ENCODE results near the gene ATP5PO. TPM values are rescaled to one million over a fixed set of nuclear protein-coding genes. Genes with fewer than 3 reads are reported as not detected.

Gene ATP5PO
- total RNA-seq, 2 experiments from 2014 or later, result 167 TPM

GRCh38 chr21:33904041-33904440, 11.6 kb downstream of the ATP5PO start:
- POLR2A ChIA-PET, result no interaction called here
- Mint-ChIP-seq H3K27ac (peak overlapping the region; percentile 38), H3K27me3 (no peaks in the 10 kb centered on the region), H3K4me1 (peaks cover 9% of the 10 kb centered on the region), H3K9me3 (no peaks in the 10 kb centered on the region), H3K36me3 (peaks cover 34% of the 10 kb centered on the region), H3K4me3 (no peak overlapping the region)
- ATAC-seq (ENCODE audit: low read depth) (no peak), DNase-seq (no peak)

DNA sequence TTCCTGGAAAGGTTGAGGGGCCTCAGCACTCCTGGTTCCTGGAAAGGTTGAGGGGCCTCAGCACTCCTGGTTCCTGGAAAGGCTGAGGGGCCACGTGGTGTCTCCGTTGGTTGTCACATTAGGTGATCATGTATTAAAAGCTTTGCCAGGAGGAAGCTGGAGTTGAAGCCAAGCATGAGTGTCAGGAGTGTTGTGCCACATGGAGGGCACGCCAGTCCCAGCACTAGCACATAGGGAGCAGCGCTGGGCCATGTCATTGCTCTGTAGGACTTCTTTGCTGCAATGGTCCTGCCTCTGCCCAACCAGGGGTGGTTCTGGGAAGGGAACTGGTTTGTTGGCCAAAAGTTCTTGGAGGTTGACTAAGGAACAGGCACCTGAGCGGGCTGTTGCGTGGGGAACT, 13.3 kb downstream of the ATP5PO start:
- Mint-ChIP-seq H3K4me3 (no peak overlapping the region), H3K27ac (no peak overlapping the region), H3K36me3 (peaks cover 31% of the 10 kb centered on the region), H3K4me1 (peaks cover 9% of the 10 kb centered on the region), H3K27me3 (no peaks in the 10 kb centered on the region), H3K9me3 (no peaks in the 10 kb centered on the region)
- POLR2A ChIA-PET, result interaction anchor here (0.5 kb wide), 1 partner anchor 284 kb away, joined by 3 read pairs; no protein-coding TSS in a partner anchor
- ATAC-seq (ENCODE audit: low read depth) (no peak), DNase-seq (no peak)

DNA sequence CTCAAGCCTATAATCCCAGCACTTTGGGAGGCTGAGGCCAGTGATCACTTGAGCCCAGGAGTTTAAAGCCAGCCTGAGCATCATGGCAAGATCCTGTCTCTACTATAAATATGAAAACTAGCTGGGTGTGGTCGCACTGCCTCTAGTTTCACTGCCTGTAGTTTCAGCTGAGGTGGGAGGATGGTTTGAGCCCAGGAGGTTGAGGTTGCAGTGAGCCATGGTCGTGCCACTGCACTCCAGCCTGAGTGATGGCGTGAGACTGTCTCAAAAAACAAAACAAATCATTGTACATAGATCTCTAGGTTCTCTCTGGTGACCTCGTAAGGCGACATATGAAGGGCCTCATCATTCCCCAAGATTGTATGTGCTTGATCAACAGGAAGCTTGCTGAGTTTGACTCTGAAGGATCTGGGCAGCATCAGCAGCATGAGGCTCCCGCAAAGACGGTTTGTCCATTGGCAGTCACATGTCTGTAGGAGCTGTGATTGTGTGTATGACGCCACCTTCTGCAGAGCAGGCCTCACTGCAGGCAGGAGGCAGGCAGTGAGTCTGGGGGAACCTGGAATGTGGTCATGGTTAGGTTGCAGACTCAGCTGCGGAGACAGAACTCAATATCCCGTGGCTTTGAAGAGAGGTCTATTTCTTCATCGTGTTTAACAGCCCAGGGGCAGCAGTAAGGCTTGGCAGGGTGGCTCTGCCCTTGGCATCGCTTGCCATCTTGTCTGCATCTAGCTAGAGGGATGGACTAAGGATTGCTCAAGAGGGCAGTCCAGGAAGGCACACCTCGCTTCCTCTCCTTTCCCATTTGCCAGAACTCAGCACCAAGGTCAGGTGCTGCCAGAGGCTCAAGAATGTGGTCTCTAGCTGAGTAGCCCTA, 14.0 kb downstream of the ATP5PO start:
- H3K9me3 Mint-ChIP-seq, result no peaks in the 10 kb centered on the region
- peaks cover 9% of the 10 kb centered on the region for H3K4me1 Mint-ChIP-seq
- DNase-seq (no peak), ATAC-seq (ENCODE audit: low read depth) (peak; percentile 39)
- peak overlapping the region; percentile 3 for H3K27ac Mint-ChIP-seq
- no peak overlapping the region for H3K4me3 Mint-ChIP-seq
- POLR2A ChIA-PET, result interaction anchor here (0.5 to 1.1 kb wide), 2 partner anchors 283 to 444 kb away, joined by 3 read pairs; no protein-coding TSS in a partner anchor
- peaks cover 31% of the 10 kb centered on the region for H3K36me3 Mint-ChIP-seq
- H3K27me3 Mint-ChIP-seq, result no peaks in the 10 kb centered on the region

GRCh38 chr21:33899199-33899598, 16.4 kb downstream of the ATP5PO start:
- ATAC-seq (ENCODE audit: low read depth) (no peak), DNase-seq (no peak)
- Mint-ChIP-seq H3K36me3 (peaks cover 16% of the 10 kb centered on the region), H3K4me1 (peaks cover 19% of the 10 kb centered on the region), H3K9me3 (no peaks in the 10 kb centered on the region), H3K27me3 (no peaks in the 10 kb centered on the region), H3K4me3 (no peak overlapping the region), H3K27ac (no peak overlapping the region)
- POLR2A ChIA-PET, result no interaction called here

DNA sequence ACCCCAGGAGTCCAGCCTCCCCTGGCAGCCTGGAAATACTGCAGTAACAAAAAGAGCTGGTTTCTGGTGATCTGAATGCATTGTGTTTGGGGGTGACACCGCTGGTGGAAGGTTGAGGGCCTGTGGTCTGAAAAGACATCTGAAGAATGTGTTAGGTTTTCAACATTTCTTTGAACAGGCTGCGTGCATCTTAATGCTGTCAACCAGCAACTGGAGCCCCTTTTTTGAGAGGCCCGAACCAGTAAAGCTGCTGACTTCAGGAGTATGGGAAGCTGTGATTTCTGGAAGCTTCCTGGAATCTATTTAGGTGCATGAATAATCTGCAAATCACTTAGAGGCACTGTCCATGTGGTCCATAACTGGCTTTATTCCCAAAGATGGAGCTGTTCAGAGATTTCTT, 17.0 kb downstream of the ATP5PO start:
- ATAC-seq (ENCODE audit: low read depth) (no peak), DNase-seq (no peak)
- Mint-ChIP-seq H3K36me3 (peaks cover 15% of the 10 kb centered on the region), H3K4me1 (peaks cover 19% of the 10 kb centered on the region), H3K27ac (no peak overlapping the region), H3K4me3 (no peak overlapping the region), H3K9me3 (no peaks in the 10 kb centered on the region), H3K27me3 (no peaks in the 10 kb centered on the region)
- POLR2A ChIA-PET, result no interaction called here

- peaks cover 8% of the 10 kb centered on the region for H3K36me3 Mint-ChIP-seq
- H3K9me3 Mint-ChIP-seq, result no peaks in the 10 kb centered on the region
- H3K4me3 Mint-ChIP-seq, result no peak overlapping the region
- ATAC-seq (ENCODE audit: low read depth) (no peak), DNase-seq (no peak)
- POLR2A ChIA-PET, result no interaction called here
- no peaks in the 10 kb centered on the region for H3K27me3 Mint-ChIP-seq
- H3K4me1 Mint-ChIP-seq, result peaks cover 19% of the 10 kb centered on the region
- no peak overlapping the region for H3K27ac Mint-ChIP-seq
Observed at GRCh38 chr21:33897739-33898138, 17.9 kb downstream of the ATP5PO start.

DNA sequence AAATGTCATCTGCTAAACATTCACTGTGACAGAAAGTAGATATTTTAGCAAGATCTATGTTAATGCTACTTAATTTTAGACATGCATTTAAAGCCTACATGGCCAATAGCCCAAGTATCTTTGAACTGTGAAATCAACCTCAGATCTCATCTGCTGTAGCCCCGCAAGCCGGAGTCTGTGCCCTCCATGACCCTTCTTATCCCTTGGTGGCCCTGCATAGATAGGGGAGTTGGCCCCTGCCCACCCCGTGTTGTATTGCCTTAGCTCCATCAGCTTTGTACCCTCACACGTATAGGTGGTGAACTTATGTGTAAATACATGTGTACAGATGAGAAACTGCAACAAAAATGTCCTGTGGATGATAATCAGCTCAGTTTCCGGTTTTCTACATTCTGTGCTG, 18.5 kb downstream of the ATP5PO start:
- Mint-ChIP-seq H3K4me3 (no peak overlapping the region), H3K9me3 (no peaks in the 10 kb centered on the region)

DNA sequence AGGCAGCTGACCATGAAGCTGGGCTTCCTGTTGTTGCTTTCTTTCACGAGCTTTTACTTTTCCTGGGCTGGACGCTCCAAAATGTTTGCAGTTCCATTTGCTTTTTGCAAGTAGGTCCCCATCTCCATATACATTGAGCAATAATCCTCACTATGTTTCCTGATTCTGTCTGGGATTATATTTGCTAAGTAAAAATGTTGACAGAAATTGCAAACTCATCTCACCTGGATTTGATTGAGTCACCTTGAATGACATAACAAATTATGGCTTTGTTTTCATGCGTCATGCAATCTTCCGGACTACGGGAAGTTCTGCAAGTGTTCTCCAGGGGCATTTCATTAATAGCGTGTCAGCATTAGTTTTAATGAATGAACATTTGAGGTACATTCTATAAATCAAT, 18.9 kb downstream of the ATP5PO start:
- H3K36me3 Mint-ChIP-seq, result peaks cover 1% of the 10 kb centered on the region
- H3K9me3 Mint-ChIP-seq, result no peaks in the 10 kb centered on the region
- ATAC-seq (ENCODE audit: low read depth), result no peak
- no peak for DNase-seq
- H3K4me1 Mint-ChIP-seq, result peaks cover 15% of the 10 kb centered on the region
- H3K27ac Mint-ChIP-seq, result no peak overlapping the region
- H3K27me3 Mint-ChIP-seq, result peaks cover 2% of the 10 kb centered on the region
- H3K4me3 Mint-ChIP-seq, result no peak overlapping the region
- POLR2A ChIA-PET, result no interaction called here

More for the DNA sequence above, 18.5 kb downstream of the ATP5PO start:
- H3K36me3 Mint-ChIP-seq, result peaks cover 3% of the 10 kb centered on the region
- no peak overlapping the region for H3K27ac Mint-ChIP-seq
- DNase-seq (no peak), ATAC-seq (ENCODE audit: low read depth) (no peak)
- peaks cover 2% of the 10 kb centered on the region for H3K27me3 Mint-ChIP-seq
- H3K4me1 Mint-ChIP-seq, result peaks cover 17% of the 10 kb centered on the region
- POLR2A ChIA-PET, result no interaction called here

- ATAC-seq (ENCODE audit: low read depth) (no peak), DNase-seq (no peak)
- H3K4me1 Mint-ChIP-seq, result peaks cover 12% of the 10 kb centered on the region
- no peaks in the 10 kb centered on the region for H3K36me3 Mint-ChIP-seq
- peak overlapping the region; percentile 57 for H3K4me3 Mint-ChIP-seq
- no peaks in the 10 kb centered on the region for H3K9me3 Mint-ChIP-seq
- POLR2A ChIA-PET, result interaction anchor here (0.6 kb wide), 1 partner anchor 28 kb away, joined by 6 read pairs; no protein-coding TSS in a partner anchor
- peaks cover 2% of the 10 kb centered on the region for H3K27me3 Mint-ChIP-seq
- H3K27ac Mint-ChIP-seq, result peak overlapping the region; percentile 8
Observed at GRCh38 chr21:33895356-33895755, 20.2 kb downstream of the ATP5PO start.

DNA sequence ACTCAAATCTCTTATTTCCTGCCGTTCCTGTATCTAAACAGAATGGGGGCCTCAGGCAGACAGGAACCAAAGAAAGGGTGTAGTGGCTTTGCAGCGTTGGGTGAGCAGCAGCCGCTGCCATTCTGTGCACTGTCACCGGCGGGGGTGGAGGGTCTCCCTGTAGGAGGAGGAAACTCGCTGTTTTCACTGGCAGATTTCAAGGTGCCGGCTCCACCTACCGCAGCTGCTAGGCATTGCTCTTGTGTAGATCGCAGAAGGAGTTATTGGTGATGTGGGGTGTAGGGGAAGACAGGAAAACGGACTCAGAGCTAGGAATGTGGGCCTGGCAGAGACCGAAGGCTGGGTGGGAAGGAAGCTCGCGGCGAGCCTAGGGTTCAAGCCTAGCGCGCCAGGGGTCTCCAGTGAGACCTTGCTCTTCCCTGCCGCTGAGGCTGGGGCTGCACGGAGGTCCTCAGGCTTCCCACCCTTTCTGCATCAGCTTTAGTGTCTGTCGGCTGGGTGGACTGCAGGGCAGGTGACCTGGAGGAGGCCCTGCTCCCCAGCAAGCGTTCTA, 20.8 kb downstream of the ATP5PO start:
- Mint-ChIP-seq H3K27me3 (peaks cover 2% of the 10 kb centered on the region), H3K9me3 (no peaks in the 10 kb centered on the region), H3K4me3 (peak overlapping the region; percentile 57), H3K36me3 (no peaks in the 10 kb centered on the region), H3K27ac (peak overlapping the region; percentile 46), H3K4me1 (peaks cover 12% of the 10 kb centered on the region)
- DNase-seq, result peak; percentile 58
- peak; percentile 91 for ATAC-seq (ENCODE audit: low read depth)
- POLR2A ChIA-PET, result interaction anchor here (0.6 kb wide), 1 partner anchor 27 kb away, joined by 6 read pairs; no protein-coding TSS in a partner anchor

DNA sequence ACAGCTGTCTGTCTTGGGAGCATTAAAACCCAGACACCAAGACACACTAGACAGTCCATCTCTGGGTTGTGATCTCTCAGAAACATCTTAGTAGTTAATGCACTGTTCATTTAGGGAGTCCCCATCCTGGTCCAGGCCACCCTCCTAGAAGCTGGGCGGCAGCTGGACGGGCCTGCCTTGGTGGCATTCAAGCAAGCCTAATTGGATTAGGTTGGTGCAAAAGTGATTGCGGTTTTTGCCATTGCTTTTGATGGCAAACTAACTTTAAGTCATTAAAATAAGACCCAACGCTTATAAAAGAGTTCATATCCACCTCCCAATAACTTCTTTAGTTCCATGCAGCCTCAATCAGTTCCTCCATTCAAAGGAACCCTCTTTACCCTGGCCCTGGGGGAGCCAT, 21.7 kb downstream of the ATP5PO start:
- no peak overlapping the region for H3K27ac Mint-ChIP-seq
- POLR2A ChIA-PET, result no interaction called here
- no peaks in the 10 kb centered on the region for H3K9me3 Mint-ChIP-seq
- H3K4me3 Mint-ChIP-seq, result no peak overlapping the region
- peaks cover 2% of the 10 kb centered on the region for H3K27me3 Mint-ChIP-seq
- no peaks in the 10 kb centered on the region for H3K36me3 Mint-ChIP-seq
- no peak for ATAC-seq (ENCODE audit: low read depth)
- DNase-seq, result no peak
- H3K4me1 Mint-ChIP-seq, result peaks cover 12% of the 10 kb centered on the region

- ATAC-seq (ENCODE audit: low read depth) (no peak), DNase-seq (no peak)
- H3K27ac Mint-ChIP-seq, result no peak overlapping the region
- no peaks in the 10 kb centered on the region for H3K36me3 Mint-ChIP-seq
- H3K27me3 Mint-ChIP-seq, result peaks cover 2% of the 10 kb centered on the region
- peaks cover 12% of the 10 kb centered on the region for H3K4me1 Mint-ChIP-seq
- POLR2A ChIA-PET, result no interaction called here
- no peak overlapping the region for H3K4me3 Mint-ChIP-seq
- no peaks in the 10 kb centered on the region for H3K9me3 Mint-ChIP-seq
Observed at GRCh38 chr21:33892853-33893252, 22.8 kb downstream of the ATP5PO start.

- no peak for DNase-seq
- POLR2A ChIA-PET, result no interaction called here
- Mint-ChIP-seq H3K4me3 (no peak overlapping the region), H3K9me3 (no peaks in the 10 kb centered on the region), H3K36me3 (no peaks in the 10 kb centered on the region), H3K27me3 (peaks cover 2% of the 10 kb centered on the region), H3K27ac (no peak overlapping the region), H3K4me1 (peaks cover 7% of the 10 kb centered on the region)
- ATAC-seq (ENCODE audit: low read depth), result no peak
Observed at GRCh38 chr21:33890187-33890586, 25.4 kb downstream of the ATP5PO start.

- POLR2A ChIA-PET, result no interaction called here
- Mint-ChIP-seq H3K4me1 (peaks cover 2% of the 10 kb centered on the region), H3K27ac (no peak overlapping the region), H3K36me3 (no peaks in the 10 kb centered on the region), H3K9me3 (no peaks in the 10 kb centered on the region), H3K4me3 (no peak overlapping the region), H3K27me3 (peaks cover 2% of the 10 kb centered on the region)
- no peak for ATAC-seq (ENCODE audit: low read depth)
- DNase-seq, result no peak
Observed at GRCh38 chr21:33886321-33886720, 29.3 kb downstream of the ATP5PO start.
